AG04449 (cell line): ENCODE measurements around the gene PAPSS1.

Experiments
- CTCF ChIA-PET: fragments of 350-600 bp; formaldehyde crosslinking; extraction: SDS; loops from one replicate; lab custom pipeline; 2021; ENCODE audit warnings: antibody characterized with exemption; lab: Yijun Ruan, JAX
- POLR2A ChIA-PET: fragments of 400-600, 350-600 bp; formaldehyde crosslinking; extraction: SDS; loops from one replicate; lab custom pipeline; 2020; ENCODE audit warnings: antibody characterized with exemption, inconsistent platforms; lab: Yijun Ruan, JAX
- DNase-seq: peaks from one replicate; pipeline ENCODE4 v3.0.0-alpha.2; 2010; ENCODE audit warnings: low read depth, low spot score
- H3K4me3 ChIP-seq: 2 replicates; pipeline ENCODE4 v1.5.1; 2011; ENCODE audit warnings: low read depth, mild to moderate bottlenecking, control low read depth, low read length
- TF ChIP-seq, protein P1 (sequence below): IDR thresholded peaks from one replicate; pipeline ENCODE4 v1.5.1; 2011; ENCODE audit warnings: mild to moderate bottlenecking, moderate library complexity, low read length, control low read depth, inconsistent platforms; ENCODE audit not compliant: insufficient read depth; ENCODE audit errors: missing control alignments

PAPSS1 gene

GRCh38 chr4:107688421-107688820 lies 31.6 kb downstream of the PAPSS1 start:
- CTCF ChIA-PET: no interaction called here
- DNase-seq: no peak
- TF ChIP-seq, protein P1, sequence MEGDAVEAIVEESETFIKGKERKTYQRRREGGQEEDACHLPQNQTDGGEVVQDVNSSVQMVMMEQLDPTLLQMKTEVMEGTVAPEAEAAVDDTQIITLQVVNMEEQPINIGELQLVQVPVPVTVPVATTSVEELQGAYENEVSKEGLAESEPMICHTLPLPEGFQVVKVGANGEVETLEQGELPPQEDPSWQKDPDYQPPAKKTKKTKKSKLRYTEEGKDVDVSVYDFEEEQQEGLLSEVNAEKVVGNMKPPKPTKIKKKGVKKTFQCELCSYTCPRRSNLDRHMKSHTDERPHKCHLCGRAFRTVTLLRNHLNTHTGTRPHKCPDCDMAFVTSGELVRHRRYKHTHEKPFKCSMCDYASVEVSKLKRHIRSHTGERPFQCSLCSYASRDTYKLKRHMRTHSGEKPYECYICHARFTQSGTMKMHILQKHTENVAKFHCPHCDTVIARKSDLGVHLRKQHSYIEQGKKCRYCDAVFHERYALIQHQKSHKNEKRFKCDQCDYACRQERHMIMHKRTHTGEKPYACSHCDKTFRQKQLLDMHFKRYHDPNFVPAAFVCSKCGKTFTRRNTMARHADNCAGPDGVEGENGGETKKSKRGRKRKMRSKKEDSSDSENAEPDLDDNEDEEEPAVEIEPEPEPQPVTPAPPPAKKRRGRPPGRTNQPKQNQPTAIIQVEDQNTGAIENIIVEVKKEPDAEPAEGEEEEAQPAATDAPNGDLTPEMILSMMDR: no peak
- no peak overlapping the region for H3K4me3 ChIP-seq
- POLR2A ChIA-PET: no interaction called here

GRCh38 chr4:107685740-107686139 lies 34.3 kb downstream of the PAPSS1 start:
- ChIA-PET CTCF (no interaction called here), POLR2A (no interaction called here)
- TF ChIP-seq, protein P1: no peak
- DNase-seq: no peak
- H3K4me3 ChIP-seq: no peak overlapping the region

DNA sequence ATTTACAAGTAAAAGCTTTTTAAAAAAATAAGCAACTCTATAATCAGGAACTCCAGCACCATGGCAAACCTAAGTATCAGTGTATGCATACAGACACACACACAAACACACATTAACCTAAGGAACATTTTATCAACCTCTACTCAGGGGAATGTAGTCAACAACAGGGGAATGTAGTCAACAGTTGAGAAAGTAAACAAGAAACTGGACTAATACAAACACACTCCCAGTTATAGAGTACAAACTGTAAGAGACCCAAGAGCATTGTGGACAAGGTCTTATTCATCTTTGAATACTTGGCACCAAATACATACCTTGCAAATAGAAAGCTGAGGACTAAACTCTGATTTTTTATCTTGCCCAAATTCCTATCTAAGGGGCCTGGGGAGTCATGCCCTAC lies 36.2 kb downstream of the PAPSS1 start:
- H3K4me3 ChIP-seq: no peak overlapping the region
- DNase-seq: no peak
- ChIA-PET POLR2A (no interaction called here), CTCF (interaction anchor here (1.2 kb wide), 1 partner anchor 14 kb away, joined by 3 read pairs; no protein-coding TSS in a partner anchor)
- TF ChIP-seq, protein P1: no peak

DNA sequence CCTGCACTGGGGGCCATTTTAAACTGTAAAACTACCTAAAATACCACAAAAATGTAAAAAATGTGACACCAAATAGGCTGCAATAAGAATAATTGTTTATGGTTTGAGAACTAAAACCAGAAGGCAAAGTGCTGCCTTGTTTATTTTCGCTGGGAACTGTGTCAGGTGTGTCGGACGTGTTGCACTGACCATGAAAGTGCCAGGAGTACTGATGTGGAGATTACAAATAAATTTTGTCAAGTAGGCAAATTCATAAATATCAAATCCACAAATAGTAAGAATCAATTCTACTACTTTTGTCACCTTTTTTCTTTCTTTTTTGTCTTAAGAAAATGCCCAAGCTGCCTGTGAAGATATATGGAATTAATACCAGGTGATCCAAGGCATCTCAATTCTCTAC lies 37.7 kb downstream of the PAPSS1 start:
- TF ChIP-seq, protein P1: no peak
- ChIA-PET CTCF (interaction anchor here (1.2 kb wide), 1 partner anchor 13 kb away, joined by 3 read pairs; no protein-coding TSS in a partner anchor), POLR2A (no interaction called here)
- no peak for DNase-seq
- no peak overlapping the region for H3K4me3 ChIP-seq

- TF ChIP-seq, protein P1: no peak
- DNase-seq: no peak
- ChIA-PET CTCF (interaction anchor here (1.0 kb wide), 1 partner anchor 14 kb away, joined by 3 read pairs; no protein-coding TSS in a partner anchor), POLR2A (interaction anchor here (0.7 kb wide), 1 partner anchor 611 kb away, joined by 3 read pairs; no protein-coding TSS in a partner anchor)
- no peak overlapping the region for H3K4me3 ChIP-seq
These were observed 51.0 kb downstream of the PAPSS1 start for GRCh38 chr4:107669068-107669467.

- no peak for DNase-seq
- H3K4me3 ChIP-seq: no peak overlapping the region
- ChIA-PET POLR2A (no interaction called here), CTCF (interaction anchor here (0.8 to 1.6 kb wide), 3 partner anchors 479 to 615 kb away, joined by 3 to 5 read pairs (median 3); no protein-coding TSS in a partner anchor)
- TF ChIP-seq, protein P1: peak; percentile 17
These were observed 53.9 kb downstream of the PAPSS1 start for GRCh38 chr4:107666134-107666533.
